Measurements from ENCODE around the gene CSH1. TPM values are rescaled to one million over a fixed set of nuclear protein-coding genes. Genes with fewer than 3 reads are reported as not detected.
"Not testable (repeated sequence)": the region's sequence is repeated elsewhere in the genome, so short reads cannot be mapped to it uniquely, and the experiment has no call there.

The CSH1 gene
- total RNA-seq (not detected), polyA plus RNA-seq (not detected)

DNA sequence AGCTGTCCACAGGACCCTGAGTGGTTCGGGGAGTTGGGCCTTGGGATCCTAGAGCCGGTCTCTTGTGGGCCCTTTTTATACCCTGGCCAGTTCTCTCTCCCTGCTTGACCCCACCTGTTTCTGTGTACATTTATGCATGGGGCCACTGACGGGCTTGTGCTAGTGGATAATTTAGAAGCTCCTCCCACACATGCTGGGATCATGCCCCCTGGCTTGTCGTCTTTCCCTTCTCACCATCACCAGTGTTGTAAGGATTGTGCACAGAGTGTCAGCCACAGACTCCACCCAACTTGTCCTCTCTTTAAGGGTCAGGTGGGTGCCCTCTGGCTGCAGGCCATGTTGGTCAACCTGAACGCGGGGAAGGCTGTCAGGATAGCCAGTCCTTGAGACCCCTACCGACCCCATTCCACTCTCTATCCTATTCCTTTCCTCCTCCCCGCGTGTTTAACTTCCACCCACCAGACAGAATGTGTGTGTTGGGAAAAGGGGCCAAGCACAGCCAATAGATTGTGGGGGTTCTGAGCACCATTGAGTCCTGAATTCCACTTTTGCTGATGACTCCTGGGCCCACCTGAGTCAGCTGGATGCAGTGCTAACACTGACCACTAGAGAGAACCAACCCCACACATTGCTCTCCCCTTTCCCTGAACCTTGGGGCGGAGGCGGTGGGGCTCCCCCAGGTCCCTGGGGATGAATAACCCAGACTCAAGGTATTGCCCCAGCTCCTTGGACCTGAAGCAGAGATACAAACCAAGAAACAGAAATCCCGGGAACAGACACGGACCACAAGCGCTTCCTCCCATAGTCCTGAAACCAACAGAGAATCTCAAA is at the start of gene CSH1:
CSH1 (minus strand) TSS at position 51 of the 831 bp plus-strand sequence. CDS start 63 bp downstream, outside the sequence.
- POLR2A ChIA-PET (ENCODE audit: partially characterized antibody); H3K4me3 ChIP-seq (ENCODE audit: low read length in 2 of 2); H3K4me1 Mint-ChIP-seq; H3K9me3 Mint-ChIP-seq; DNase-seq; H3K9me3 ChIP-seq (ENCODE audit: control insufficient read depth in 1 of 2, low read length in 2 of 2); CTCF ChIA-PET (ENCODE audit: partially characterized antibody); H3K36me3 ChIP-seq (ENCODE audit: insufficient read depth, low read length); H3K4me1 ChIP-seq (ENCODE audit: insufficient read depth, low read length); intact Hi-C loops (cut with micrococcal nuclease); H3K36me3 Mint-ChIP-seq; H3K4me3 Mint-ChIP-seq; H3K27me3 Mint-ChIP-seq; H3K27me3 ChIP-seq (ENCODE audit: insufficient read depth, low read length); H3K27ac Mint-ChIP-seq; H3K27ac ChIP-seq (ENCODE audit: low read depth, low read length): not testable (repeated sequence)

DNA sequence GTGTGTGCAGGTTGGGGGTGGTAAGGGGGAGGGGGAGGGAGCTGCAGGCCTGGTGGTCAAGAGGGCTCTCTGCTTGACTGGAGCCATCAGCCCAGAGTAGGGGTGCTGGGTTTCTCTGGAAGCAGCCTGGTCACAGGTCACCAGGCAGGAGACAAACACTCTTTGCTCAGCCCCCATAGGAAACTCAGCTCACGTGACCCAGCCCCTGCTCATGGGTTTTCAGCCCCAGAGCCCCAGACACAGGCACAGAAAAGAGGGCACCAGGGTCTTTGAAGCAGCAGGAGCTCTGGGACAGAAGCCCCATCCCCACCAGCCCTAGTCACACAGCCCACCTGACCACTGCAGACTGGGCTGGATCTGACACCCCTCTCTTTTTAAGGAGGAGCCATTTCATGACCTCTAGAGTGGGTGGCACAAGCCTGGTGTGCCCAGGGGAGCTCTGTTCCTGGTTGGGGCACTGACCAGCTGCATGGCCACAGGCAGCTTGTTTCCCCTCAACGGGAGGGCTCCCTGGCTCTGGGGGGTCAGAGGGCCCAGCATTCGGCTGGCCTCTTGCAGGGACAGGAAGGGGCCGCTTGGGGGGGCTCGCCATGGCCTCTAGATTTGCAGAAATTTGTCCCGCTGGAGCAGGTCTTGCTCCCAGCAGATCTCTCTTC is 49.5 kb upstream of the CSH1 start:
- H3K27ac Mint-ChIP-seq: peak overlapping the region in 3 of 7 donors; percentile 7 to 67 (median 64)
- no peaks in the 10 kb centered on the region for H3K27me3 Mint-ChIP-seq
- no peaks in the 10 kb centered on the region for H3K36me3 Mint-ChIP-seq
- no peak for DNase-seq
- H3K4me1 ChIP-seq (ENCODE audit: insufficient read depth, low read length): peaks cover 22% of the 10 kb centered on the region
- no peaks in the 10 kb centered on the region for H3K9me3 Mint-ChIP-seq
- no peak overlapping the region for H3K27ac ChIP-seq (ENCODE audit: low read depth, low read length)
- H3K4me3 ChIP-seq (ENCODE audit: low read length in 2 of 2): peak overlapping the region in 1 of 2 donors; percentile 31
- H3K9me3 ChIP-seq (ENCODE audit: control insufficient read depth in 1 of 2, low read length in 2 of 2): no peaks in the 10 kb centered on the region
- H3K27me3 ChIP-seq (ENCODE audit: insufficient read depth, low read length): no peaks in the 10 kb centered on the region
- peaks cover 4 to 29% (median 19%) of the 10 kb centered on the region in 4 donors for H3K4me1 Mint-ChIP-seq
- H3K36me3 ChIP-seq (ENCODE audit: insufficient read depth, low read length): no peaks in the 10 kb centered on the region
- peak overlapping the region in 6 of 8 donors; percentile 9 to 85 (median 75) for H3K4me3 Mint-ChIP-seq
- CTCF ChIA-PET (ENCODE audit: partially characterized antibody): interaction anchor here (0.7 to 3.1 kb wide), 36 partner anchors 8 to 199 kb away, joined by 3 to 131 read pairs (median 8); partner anchors contain the start of genes CD79B, CSHL1, GH1 and ICAM2
- intact Hi-C loops (cut with micrococcal nuclease): loop anchor here (1.0 to 5.0 kb wide), 4 partner anchors 27 to 79 kb away; partner anchors contain the start of gene ICAM2
- POLR2A ChIA-PET (ENCODE audit: partially characterized antibody): interaction anchor here (0.8 to 2.6 kb wide), 24 partner anchors 9 to 200 kb away, joined by 3 to 26 read pairs (median 6); partner anchors contain the start of genes CD79B, ERN1, GH1 and ICAM2

DNA sequence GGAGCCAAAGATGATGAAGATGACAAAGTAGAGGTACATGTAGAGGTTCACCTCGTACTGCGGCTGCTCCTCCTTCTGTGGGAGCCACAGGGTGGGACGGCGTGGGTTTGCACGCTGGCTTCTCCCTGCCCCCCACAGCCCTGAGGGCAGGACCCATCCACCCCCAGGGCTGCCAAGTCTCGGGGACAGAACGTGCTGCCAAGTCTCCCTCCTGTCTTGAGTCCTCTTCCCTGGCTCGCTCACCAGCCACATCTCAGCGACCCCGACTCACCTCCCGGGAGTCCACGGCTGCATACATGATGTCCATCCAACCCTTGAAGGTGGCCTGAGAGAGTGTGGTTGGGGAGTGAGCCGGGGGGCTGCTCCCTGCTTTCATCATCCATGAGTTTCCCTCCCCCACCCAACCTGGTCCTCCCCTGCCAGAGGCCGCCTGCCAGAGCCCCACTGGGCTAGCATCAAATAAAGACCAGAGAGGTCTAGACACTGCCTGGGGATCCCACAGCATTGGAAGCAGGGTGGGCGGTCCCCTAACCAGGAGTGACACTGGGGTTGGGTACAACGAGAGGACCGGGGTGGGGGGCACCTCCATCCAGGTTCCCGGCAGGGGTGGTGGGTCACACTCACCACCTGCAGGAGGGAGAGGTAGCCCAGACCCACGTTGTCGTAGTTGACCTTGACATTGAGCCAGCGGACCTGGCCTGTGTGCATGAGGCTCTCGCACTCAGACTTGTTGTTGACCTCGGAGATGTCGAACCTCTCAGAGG is 48.5 kb upstream of the CSH1 start:
- no peaks in the 10 kb centered on the region for H3K27me3 Mint-ChIP-seq
- ChIA-PET CTCF (ENCODE audit: partially characterized antibody) (interaction anchor here (1.2 to 3.1 kb wide), 9 partner anchors 7 to 188 kb away, joined by 3 to 131 read pairs (median 14); partner anchors contain the start of genes GH1 and ICAM2), POLR2A (ENCODE audit: partially characterized antibody) (interaction anchor here (0.8 to 2.6 kb wide), 6 partner anchors 13 to 201 kb away, joined by 3 to 25 read pairs (median 9); partner anchors contain the start of genes CD79B and ICAM2)
- H3K27me3 ChIP-seq (ENCODE audit: insufficient read depth, low read length): no peaks in the 10 kb centered on the region
- no peaks in the 10 kb centered on the region for H3K36me3 ChIP-seq (ENCODE audit: insufficient read depth, low read length)
- no peak overlapping the region for H3K27ac ChIP-seq (ENCODE audit: low read depth, low read length)
- H3K9me3 ChIP-seq (ENCODE audit: control insufficient read depth in 1 of 2, low read length in 2 of 2): no peaks in the 10 kb centered on the region
- H3K27ac Mint-ChIP-seq: peak overlapping the region in 1 of 7 donors; percentile 29
- H3K4me3 Mint-ChIP-seq: peak overlapping the region in 2 of 8 donors; percentile 65 to 76
- intact Hi-C loops (cut with micrococcal nuclease): loop anchor here (5.0 kb wide), 1 partner anchor 42 kb away; no protein-coding TSS in a partner anchor
- H3K36me3 Mint-ChIP-seq: no peaks in the 10 kb centered on the region
- DNase-seq: no peak
- H3K9me3 Mint-ChIP-seq: no peaks in the 10 kb centered on the region
- peaks cover 4 to 29% (median 17%) of the 10 kb centered on the region in 4 donors for H3K4me1 Mint-ChIP-seq
- peaks cover 22% of the 10 kb centered on the region for H3K4me1 ChIP-seq (ENCODE audit: insufficient read depth, low read length)
- no peak overlapping the region for H3K4me3 ChIP-seq (ENCODE audit: low read length in 2 of 2)

DNA sequence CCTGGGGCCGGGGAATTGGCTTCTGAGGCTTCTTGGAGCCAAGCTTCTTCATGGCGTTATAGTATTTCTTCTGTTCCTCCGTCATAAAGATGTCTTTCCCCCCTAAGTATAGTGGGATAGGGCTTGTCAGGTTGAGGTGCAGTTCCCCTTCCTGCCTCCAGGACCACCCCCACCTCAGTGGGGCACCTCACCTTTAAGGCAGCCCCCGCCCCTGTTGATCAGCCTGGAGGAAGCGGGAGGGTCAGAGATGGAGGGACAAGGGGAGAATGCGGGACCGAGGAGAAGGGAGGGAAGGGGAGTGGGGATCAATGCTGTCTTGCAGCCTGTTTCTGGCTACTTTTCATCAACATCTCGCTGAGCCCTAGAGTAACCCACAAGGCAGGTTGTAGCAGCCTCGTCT is 47.4 kb upstream of the CSH1 start:
- H3K4me1 Mint-ChIP-seq: peaks cover 10 to 36% (median 24%) of the 10 kb centered on the region in 4 donors
- no peaks in the 10 kb centered on the region for H3K36me3 ChIP-seq (ENCODE audit: insufficient read depth, low read length)
- no peaks in the 10 kb centered on the region for H3K9me3 Mint-ChIP-seq
- no peak overlapping the region for H3K27ac ChIP-seq (ENCODE audit: low read depth, low read length)
- H3K9me3 ChIP-seq (ENCODE audit: control insufficient read depth in 1 of 2, low read length in 2 of 2): no peaks in the 10 kb centered on the region
- no peaks in the 10 kb centered on the region for H3K27me3 Mint-ChIP-seq
- CTCF ChIA-PET (ENCODE audit: partially characterized antibody): interaction anchor here (1.6 kb wide), 1 partner anchor 12 kb away, joined by 4 read pairs; the partner anchor contains the start of gene CD79B
- intact Hi-C loops (cut with micrococcal nuclease): no loop called here
- no peaks in the 10 kb centered on the region for H3K27me3 ChIP-seq (ENCODE audit: insufficient read depth, low read length)
- no peak overlapping the region for H3K4me3 ChIP-seq (ENCODE audit: low read length in 2 of 2)
- H3K27ac Mint-ChIP-seq: peak overlapping the region in 1 of 7 donors; percentile 25
- no peak for DNase-seq
- H3K4me3 Mint-ChIP-seq: peak overlapping the region in 1 of 8 donors; percentile 71
- no peaks in the 10 kb centered on the region for H3K36me3 Mint-ChIP-seq
- POLR2A ChIA-PET (ENCODE audit: partially characterized antibody): interaction anchor here (1.0 kb wide), 1 partner anchor 24 kb away, joined by 3 read pairs; no protein-coding TSS in a partner anchor
- H3K4me1 ChIP-seq (ENCODE audit: insufficient read depth, low read length): peaks cover 22% of the 10 kb centered on the region

DNA sequence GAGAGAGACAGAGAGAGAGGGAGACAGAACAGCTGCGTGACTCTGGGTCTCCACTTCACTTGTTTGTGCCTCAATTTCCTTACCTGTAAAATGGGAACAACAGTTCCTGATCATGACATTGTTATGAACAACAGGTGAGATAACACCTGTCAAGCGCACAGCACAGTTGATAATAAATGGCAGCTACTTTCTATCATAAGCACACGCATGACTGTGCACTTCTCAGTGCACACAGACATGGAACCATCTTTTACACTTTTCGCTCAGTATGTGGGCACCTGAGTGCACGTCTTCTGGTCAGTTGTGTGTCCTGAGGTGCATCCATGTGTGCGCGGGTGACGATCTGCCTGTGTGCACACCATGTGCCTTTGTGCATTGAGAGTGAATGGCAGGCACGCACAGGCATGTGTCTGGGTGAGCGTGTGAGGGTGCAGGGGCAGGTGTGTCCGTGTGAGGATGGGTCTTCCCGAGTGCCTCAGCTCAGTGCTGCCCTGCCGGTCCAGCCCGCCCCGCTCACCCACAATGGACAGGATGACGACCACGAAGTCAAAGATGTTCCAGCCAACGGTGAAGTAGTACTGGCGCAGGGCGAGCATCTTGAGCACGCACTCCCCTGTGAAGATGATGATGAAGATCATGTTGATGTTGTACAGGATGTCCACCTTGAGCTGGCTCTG is 46.1 kb upstream of the CSH1 start:
- no peak for DNase-seq
- no peaks in the 10 kb centered on the region for H3K27me3 ChIP-seq (ENCODE audit: insufficient read depth, low read length)
- no peak overlapping the region for H3K4me3 Mint-ChIP-seq
- ChIA-PET CTCF (ENCODE audit: partially characterized antibody) (interaction anchor here (1.1 to 1.6 kb wide), 2 partner anchors 11 to 86 kb away, joined by 3 to 4 read pairs; partner anchors contain the start of gene CD79B), POLR2A (ENCODE audit: partially characterized antibody) (interaction anchor here (1.6 kb wide), 1 partner anchor 12 kb away, joined by 3 read pairs; no protein-coding TSS in a partner anchor)
- H3K36me3 Mint-ChIP-seq: no peaks in the 10 kb centered on the region
- H3K4me1 Mint-ChIP-seq: peaks cover 11 to 39% (median 24%) of the 10 kb centered on the region in 4 donors
- H3K36me3 ChIP-seq (ENCODE audit: insufficient read depth, low read length): no peaks in the 10 kb centered on the region
- no peaks in the 10 kb centered on the region for H3K9me3 ChIP-seq (ENCODE audit: control insufficient read depth in 1 of 2, low read length in 2 of 2)
- no peak overlapping the region for H3K4me3 ChIP-seq (ENCODE audit: low read length in 2 of 2)
- peak overlapping the region in 1 of 7 donors; percentile 46 for H3K27ac Mint-ChIP-seq
- intact Hi-C loops (cut with micrococcal nuclease): no loop called here
- no peak overlapping the region for H3K27ac ChIP-seq (ENCODE audit: low read depth, low read length)
- H3K4me1 ChIP-seq (ENCODE audit: insufficient read depth, low read length): peaks cover 22% of the 10 kb centered on the region
- no peaks in the 10 kb centered on the region for H3K9me3 Mint-ChIP-seq
- H3K27me3 Mint-ChIP-seq: no peaks in the 10 kb centered on the region

DNA sequence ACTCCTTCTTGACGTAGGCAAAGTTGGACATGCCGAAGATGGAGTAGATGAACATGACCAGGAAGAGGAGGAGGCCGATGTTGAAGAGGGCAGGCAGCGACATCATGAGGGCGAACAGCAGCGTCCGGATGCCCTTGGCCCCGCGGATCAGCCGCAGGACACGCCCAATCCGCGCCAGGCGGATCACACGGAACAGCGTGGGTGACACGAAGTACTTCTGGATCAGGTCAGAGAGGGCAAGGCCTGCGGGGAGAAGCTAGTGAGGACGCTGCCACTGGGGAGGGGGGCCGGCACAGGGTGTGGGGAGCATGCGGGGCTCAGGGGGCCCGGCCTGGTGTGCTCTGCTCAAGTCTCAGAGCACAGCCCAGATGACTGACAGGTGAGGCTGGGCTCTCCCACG is 45.4 kb upstream of the CSH1 start:
- Mint-ChIP-seq H3K4me1 (peaks cover 11 to 37% (median 20%) of the 10 kb centered on the region in 4 donors), H3K27ac (no peak overlapping the region), H3K36me3 (no peaks in the 10 kb centered on the region), H3K4me3 (no peak overlapping the region), H3K27me3 (no peaks in the 10 kb centered on the region), H3K9me3 (no peaks in the 10 kb centered on the region)
- no peaks in the 10 kb centered on the region for H3K27me3 ChIP-seq (ENCODE audit: insufficient read depth, low read length)
- H3K4me3 ChIP-seq (ENCODE audit: low read length in 2 of 2): no peak overlapping the region
- DNase-seq: no peak
- H3K9me3 ChIP-seq (ENCODE audit: control insufficient read depth in 1 of 2, low read length in 2 of 2): no peaks in the 10 kb centered on the region
- no peaks in the 10 kb centered on the region for H3K36me3 ChIP-seq (ENCODE audit: insufficient read depth, low read length)
- no peak overlapping the region for H3K27ac ChIP-seq (ENCODE audit: low read depth, low read length)
- ChIA-PET CTCF (ENCODE audit: partially characterized antibody) (no interaction called here), POLR2A (ENCODE audit: partially characterized antibody) (interaction anchor here (1.6 kb wide), 1 partner anchor 12 kb away, joined by 3 read pairs; no protein-coding TSS in a partner anchor)
- intact Hi-C loops (cut with micrococcal nuclease): no loop called here
- H3K4me1 ChIP-seq (ENCODE audit: insufficient read depth, low read length): peaks cover 17% of the 10 kb centered on the region
